Measurements from ENCODE around the gene SEPTIN3. TPM values are rescaled to one million over a fixed set of nuclear protein-coding genes. Genes with fewer than 3 reads are reported as not detected.

Gene SEPTIN3
- total and polyA plus RNA-seq, 7 experiments from 2014 or later, result 0.08 to 4.2 (median 0.16) TPM; not detected in 2

GRCh38 chr22:41925783-41926460 lies 43.3 kb upstream of the SEPTIN3 start:
- Mint-ChIP-seq H3K27ac (peak overlapping the region in 7 of 9 donors; percentile 32 to 71 (median 62)), H3K36me3 (peaks cover 0 to 2% (median 0%) of the 10 kb centered on the region in 5 donors)

GRCh38 chr22:41927813-41928212 lies 41.4 kb upstream of the SEPTIN3 start:
- Histone ChIP-seq H3K27ac (ENCODE audit: low read depth, low read length) (no peak overlapping the region), H3K27me3 (ENCODE audit: control insufficient read depth in 2 of 2, insufficient read depth in 2 of 2, low read length in 2 of 2) (no peaks in the 10 kb centered on the region), H3K9me3 (ENCODE audit: control insufficient read depth in 2 of 3, low read length in 3 of 3) (no peaks in the 10 kb centered on the region), H3K4me1 (ENCODE audit: control insufficient read depth in 2 of 2, insufficient read depth in 2 of 2, low read length in 2 of 2) (no peaks in the 10 kb centered on the region), H3K36me3 (ENCODE audit: control insufficient read depth in 2 of 3, insufficient read depth in 3 of 3, low read length in 3 of 3) (no peaks in the 10 kb centered on the region), H3K4me3 (ENCODE audit: low read length) (no peak overlapping the region)
- intact Hi-C loops (cut with micrococcal nuclease), result loop anchor here in 1 of 2 donors (2.0 kb wide), 1 partner anchor 13 kb away; no protein-coding TSS in a partner anchor
- POLR2A ChIA-PET, result interaction anchor here (0.9 to 4.3 kb wide), 3 partner anchors 9 to 229 kb away, joined by 3 to 58 read pairs (median 3); partner anchors contain the start of gene MEI1
- CTCF ChIA-PET, result no interaction called here
- ATAC-seq (no peak), DNase-seq (no peak)
- Mint-ChIP-seq H3K4me3 (peak overlapping the region in 9 of 10 donors; percentile 6 to 81 (median 44)), H3K4me1 (peaks cover 4 to 20% (median 12%) of the 10 kb centered on the region in 7 donors), H3K36me3 (peaks cover 0 to 3% (median 0%) of the 10 kb centered on the region in 5 donors), H3K27ac (peak overlapping the region in 4 of 9 donors; percentile 43 to 91 (median 73)), H3K27me3 (peaks cover 0 to 26% (median 5%) of the 10 kb centered on the region in 5 donors), H3K9me3 (peaks cover 0 to 2% (median 0%) of the 10 kb centered on the region in 11 donors)

More at GRCh38 chr22:41925783-41926460, 43.3 kb upstream of the SEPTIN3 start:
- Histone ChIP-seq H3K9me3 (ENCODE audit: control insufficient read depth in 2 of 3, low read length in 3 of 3) (no peaks in the 10 kb centered on the region), H3K36me3 (ENCODE audit: control insufficient read depth in 2 of 3, insufficient read depth in 3 of 3, low read length in 3 of 3) (no peaks in the 10 kb centered on the region), H3K4me3 (ENCODE audit: low read length) (peak overlapping the region; percentile 46), H3K27ac (ENCODE audit: low read depth, low read length) (peak overlapping the region; percentile 8), H3K4me1 (ENCODE audit: control insufficient read depth in 2 of 2, insufficient read depth in 2 of 2, low read length in 2 of 2) (no peaks in the 10 kb centered on the region), H3K27me3 (ENCODE audit: control insufficient read depth in 2 of 2, insufficient read depth in 2 of 2, low read length in 2 of 2) (no peaks in the 10 kb centered on the region)
- DNase-seq (peak; percentile 52 to 88 (median 69)), ATAC-seq (peak; percentile 89)
- peaks cover 4 to 18% (median 12%) of the 10 kb centered on the region in 7 donors for H3K4me1 Mint-ChIP-seq
- POLR2A ChIA-PET, result interaction anchor here (0.5 to 4.3 kb wide), 13 partner anchors 10 to 754 kb away, joined by 3 to 58 read pairs (median 4); partner anchors contain the start of genes CCDC134, CENPM and SHISA8
- CTCF ChIA-PET, result interaction anchor here (0.6 to 2.7 kb wide), 9 partner anchors 11 to 228 kb away, joined by 3 to 20 read pairs (median 4); no protein-coding TSS in a partner anchor
- peaks cover 0 to 2% (median 0%) of the 10 kb centered on the region in 11 donors for H3K9me3 Mint-ChIP-seq
- intact Hi-C loops (cut with micrococcal nuclease), result loop anchor here (1.0 to 2.0 kb wide), 4 partner anchors 11 to 15 kb away; partner anchors contain the start of gene SHISA8 (in 1 of the 2)
- H3K4me3 Mint-ChIP-seq, result peak overlapping the region; percentile 67 to 86 (median 77)
- peaks cover 0 to 26% (median 5%) of the 10 kb centered on the region in 5 donors for H3K27me3 Mint-ChIP-seq

- DNase-seq (no peak), ATAC-seq (no peak)
- Histone ChIP-seq H3K4me1 (ENCODE audit: control insufficient read depth in 2 of 2, insufficient read depth in 2 of 2, low read length in 2 of 2) (no peaks in the 10 kb centered on the region), H3K9me3 (ENCODE audit: control insufficient read depth in 2 of 3, low read length in 3 of 3) (no peaks in the 10 kb centered on the region), H3K27ac (ENCODE audit: low read depth, low read length) (no peak overlapping the region), H3K27me3 (ENCODE audit: control insufficient read depth in 2 of 2, insufficient read depth in 2 of 2, low read length in 2 of 2) (no peaks in the 10 kb centered on the region), H3K4me3 (ENCODE audit: low read length) (no peak overlapping the region), H3K36me3 (ENCODE audit: control insufficient read depth in 2 of 3, insufficient read depth in 3 of 3, low read length in 3 of 3) (no peaks in the 10 kb centered on the region)
- H3K27me3 Mint-ChIP-seq, result peaks cover 0 to 26% (median 5%) of the 10 kb centered on the region in 5 donors
- intact Hi-C loops (cut with micrococcal nuclease), result no loop called here
- peak overlapping the region in 2 of 9 donors; percentile 51 to 66 for H3K27ac Mint-ChIP-seq
- H3K9me3 Mint-ChIP-seq, result peaks cover 0 to 2% (median 0%) of the 10 kb centered on the region in 11 donors
- peak overlapping the region in 2 of 10 donors; percentile 34 to 81 for H3K4me3 Mint-ChIP-seq
- H3K36me3 Mint-ChIP-seq, result peaks cover 0 to 3% (median 0%) of the 10 kb centered on the region in 5 donors
- H3K4me1 Mint-ChIP-seq, result peaks cover 4 to 20% (median 12%) of the 10 kb centered on the region in 7 donors
- POLR2A ChIA-PET, result interaction anchor here (0.9 to 4.3 kb wide), 4 partner anchors 9 to 230 kb away, joined by 3 to 58 read pairs (median 3); partner anchors contain the start of gene MEI1
- CTCF ChIA-PET, result interaction anchor here (0.6 to 0.9 kb wide), 2 partner anchors 13 to 128 kb away, joined by 3 to 4 read pairs; no protein-coding TSS in a partner anchor
Observed at GRCh38 chr22:41928593-41929417, 40.4 kb upstream of the SEPTIN3 start.

DNA sequence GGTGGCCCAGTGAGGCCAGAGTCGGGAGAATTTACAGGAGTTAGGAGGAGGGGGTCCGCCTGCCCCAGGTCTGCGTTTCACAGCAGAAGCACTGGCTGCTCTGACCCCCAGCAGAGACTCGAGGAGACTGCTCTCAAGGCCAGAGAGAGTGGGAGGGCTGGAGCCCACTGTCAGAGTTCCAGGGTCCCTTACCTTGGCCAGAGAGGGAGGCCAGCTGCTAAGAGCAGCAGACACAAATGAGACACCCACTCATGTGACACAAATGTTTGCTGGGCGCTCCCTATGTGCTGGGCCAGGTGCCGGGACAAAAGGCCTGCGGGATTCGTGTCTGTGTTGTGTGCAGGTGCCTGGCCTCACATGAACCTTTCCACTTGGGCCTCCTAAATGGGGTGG lies 39.8 kb upstream of the SEPTIN3 start:
- no peak overlapping the region for H3K27ac ChIP-seq (ENCODE audit: low read depth, low read length)
- no peaks in the 10 kb centered on the region for H3K27me3 ChIP-seq (ENCODE audit: control insufficient read depth in 2 of 2, insufficient read depth in 2 of 2, low read length in 2 of 2)
- H3K27ac Mint-ChIP-seq, result peak overlapping the region in 1 of 9 donors; percentile 66
- H3K36me3 Mint-ChIP-seq, result peaks cover 0 to 3% (median 0%) of the 10 kb centered on the region in 5 donors
- intact Hi-C loops (cut with micrococcal nuclease), result no loop called here
- no peak overlapping the region for H3K4me3 Mint-ChIP-seq
- H3K4me3 ChIP-seq (ENCODE audit: low read length), result no peak overlapping the region
- DNase-seq (no peak), ATAC-seq (no peak)
- CTCF ChIA-PET, result no interaction called here
- H3K4me1 ChIP-seq (ENCODE audit: control insufficient read depth in 2 of 2, insufficient read depth in 2 of 2, low read length in 2 of 2), result no peaks in the 10 kb centered on the region
- H3K36me3 ChIP-seq (ENCODE audit: control insufficient read depth in 2 of 3, insufficient read depth in 3 of 3, low read length in 3 of 3), result no peaks in the 10 kb centered on the region
- H3K9me3 Mint-ChIP-seq, result peaks cover 0 to 2% (median 0%) of the 10 kb centered on the region in 11 donors
- no peaks in the 10 kb centered on the region for H3K9me3 ChIP-seq (ENCODE audit: control insufficient read depth in 2 of 3, low read length in 3 of 3)
- POLR2A ChIA-PET, result interaction anchor here (0.9 to 4.3 kb wide), 2 partner anchors 8 to 10 kb away, joined by 3 to 58 read pairs; no protein-coding TSS in a partner anchor
- peaks cover 0 to 26% (median 5%) of the 10 kb centered on the region in 5 donors for H3K27me3 Mint-ChIP-seq
- peaks cover 4 to 20% (median 12%) of the 10 kb centered on the region in 7 donors for H3K4me1 Mint-ChIP-seq

- Mint-ChIP-seq H3K4me1 (peaks cover 4 to 14% (median 9%) of the 10 kb centered on the region in 7 donors), H3K9me3 (peaks cover 0 to 1% (median 0%) of the 10 kb centered on the region in 11 donors), H3K4me3 (no peak overlapping the region), H3K27me3 (peaks cover 0 to 14% (median 0%) of the 10 kb centered on the region in 5 donors), H3K36me3 (peaks cover 0 to 1% (median 0%) of the 10 kb centered on the region in 5 donors), H3K27ac (no peak overlapping the region)
- Histone ChIP-seq H3K9me3 (ENCODE audit: control insufficient read depth in 2 of 3, low read length in 3 of 3) (no peaks in the 10 kb centered on the region), H3K36me3 (ENCODE audit: control insufficient read depth in 2 of 3, insufficient read depth in 3 of 3, low read length in 3 of 3) (no peaks in the 10 kb centered on the region), H3K4me3 (ENCODE audit: low read length) (no peak overlapping the region), H3K27me3 (ENCODE audit: control insufficient read depth in 2 of 2, insufficient read depth in 2 of 2, low read length in 2 of 2) (no peaks in the 10 kb centered on the region), H3K27ac (ENCODE audit: low read depth, low read length) (no peak overlapping the region), H3K4me1 (ENCODE audit: control insufficient read depth in 2 of 2, insufficient read depth in 2 of 2, low read length in 2 of 2) (no peaks in the 10 kb centered on the region)
- POLR2A ChIA-PET, result interaction anchor here (1.4 kb wide), 1 partner anchor 7 kb away, joined by 4 read pairs; no protein-coding TSS in a partner anchor
- CTCF ChIA-PET, result no interaction called here
- ATAC-seq (no peak), DNase-seq (no peak)
- intact Hi-C loops (cut with micrococcal nuclease), result no loop called here
Observed at GRCh38 chr22:41931701-41932269, 37.5 kb upstream of the SEPTIN3 start.

DNA sequence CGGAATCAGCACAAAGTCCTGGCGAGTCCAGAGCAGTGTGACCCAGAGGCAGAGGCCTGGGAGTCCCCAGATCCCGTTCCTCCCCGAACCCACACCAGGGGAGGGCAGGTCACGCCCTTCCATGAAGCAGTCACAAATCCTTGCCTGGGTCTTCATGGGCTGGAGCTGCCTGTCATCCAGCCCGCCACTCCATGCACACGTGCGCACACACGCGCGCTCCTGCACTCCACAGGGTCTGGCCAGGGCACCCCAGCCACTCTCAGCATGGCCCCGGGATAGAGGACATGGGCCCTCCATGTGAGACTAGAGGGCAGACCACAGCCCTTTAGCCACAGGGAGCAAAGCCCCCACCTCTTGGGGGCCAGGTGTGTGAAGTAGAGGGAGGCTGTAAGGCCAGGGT lies 36.9 kb upstream of the SEPTIN3 start:
- Mint-ChIP-seq H3K4me1 (peaks cover 4 to 14% (median 9%) of the 10 kb centered on the region in 7 donors), H3K4me3 (no peak overlapping the region), H3K27ac (no peak overlapping the region), H3K9me3 (no peaks in the 10 kb centered on the region), H3K36me3 (peaks cover 0 to 1% (median 0%) of the 10 kb centered on the region in 5 donors), H3K27me3 (peaks cover 0 to 9% (median 0%) of the 10 kb centered on the region in 5 donors)
- intact Hi-C loops (cut with micrococcal nuclease), result no loop called here
- DNase-seq, result no peak
- ATAC-seq, result no peak
- ChIA-PET POLR2A (no interaction called here), CTCF (no interaction called here)
- H3K36me3 ChIP-seq (ENCODE audit: control insufficient read depth in 2 of 3, insufficient read depth in 3 of 3, low read length in 3 of 3), result no peaks in the 10 kb centered on the region
- H3K4me3 ChIP-seq (ENCODE audit: low read length), result no peak overlapping the region
- no peaks in the 10 kb centered on the region for H3K9me3 ChIP-seq (ENCODE audit: control insufficient read depth in 2 of 3, low read length in 3 of 3)
- no peak overlapping the region for H3K27ac ChIP-seq (ENCODE audit: low read depth, low read length)
- no peaks in the 10 kb centered on the region for H3K4me1 ChIP-seq (ENCODE audit: control insufficient read depth in 2 of 2, insufficient read depth in 2 of 2, low read length in 2 of 2)
- H3K27me3 ChIP-seq (ENCODE audit: control insufficient read depth in 2 of 2, insufficient read depth in 2 of 2, low read length in 2 of 2), result no peaks in the 10 kb centered on the region

Measured in naive thymus-derived CD4-positive, alpha-beta T cell (primary cell).